ENCODE data around the gene PKN2. TPM values are rescaled to one million over a fixed set of nuclear protein-coding genes. Genes with fewer than 3 reads are reported as not detected.

Gene PKN2
- total RNA-seq (2021) (30.8 to 32.6 TPM (median 32.2 TPM) in 3 replicates), Bru-seq, nascent RNA (percentile 88 among the genes with signal in this experiment)
- long read RNA-seq, experiment 1, full-length matches to known transcripts: 104 of 167 reads
- long read RNA-seq, experiment 1, partial matches to known transcripts: 32 of 167 reads
- long read RNA-seq, experiment 1, other reads (novel, unspliced or antisense): 31 of 167 reads
- long read RNA-seq, experiment 2, full-length matches to known transcripts: 7 of 29 reads
- long read RNA-seq, experiment 2, partial matches to known transcripts: 6 of 29 reads
- long read RNA-seq, experiment 2, other reads (novel, unspliced or antisense): 16 of 29 reads
- long read RNA-seq, experiment 3, full-length matches to known transcripts: 1 of 4 reads
- long read RNA-seq, experiment 3, partial matches to known transcripts: 3 of 4 reads
- long read RNA-seq, experiment 3, other reads (novel, unspliced or antisense): 0 of 4 reads

GRCh38 chr1:88683541-88684481 is at the start of gene PKN2:
TSS of gene PKN2 (plus strand) at chr1:88684273. CDS start at chr1:88684581, 308 bp downstream.
- H3K4me1 Mint-ChIP-seq: peaks cover 13% of the 10 kb centered on the region

More at GRCh38 chr1:88683541-88684481, at the start of gene PKN2:
- H3K9me3 Mint-ChIP-seq: no peaks in the 10 kb centered on the region
- no peak for TF ChIP-seq EMX1 (CRISPR knock-in tag; IDR thresholded peaks at IDR 0.05)
- peak; percentile 88; the same call in 1 of the 2 replicates for TF ChIP-seq CBFB (CRISPR knock-in tag; IDR thresholded peaks at IDR 0.05; ENCODE audit: low read depth)
- TF ChIP-seq MAX (CRISPR knock-in tag; IDR thresholded peaks at IDR 0.05): peak; percentile 73; the same call in 1 of the 2 replicates
- TF ChIP-seq, protein P1, sequence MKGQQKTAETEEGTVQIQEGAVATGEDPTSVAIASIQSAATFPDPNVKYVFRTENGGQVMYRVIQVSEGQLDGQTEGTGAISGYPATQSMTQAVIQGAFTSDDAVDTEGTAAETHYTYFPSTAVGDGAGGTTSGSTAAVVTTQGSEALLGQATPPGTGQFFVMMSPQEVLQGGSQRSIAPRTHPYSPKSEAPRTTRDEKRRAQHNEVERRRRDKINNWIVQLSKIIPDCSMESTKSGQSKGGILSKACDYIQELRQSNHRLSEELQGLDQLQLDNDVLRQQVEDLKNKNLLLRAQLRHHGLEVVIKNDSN (CRISPR knock-in tag; IDR thresholded peaks at IDR 0.05): peak; percentile 99
- no peak for TF ChIP-seq ZNF263 (CRISPR knock-in tag; IDR thresholded peaks at IDR 0.05; ENCODE audit: low read depth)
- TF ChIP-seq CREM (CRISPR knock-in tag; IDR thresholded peaks at IDR 0.05): peak; percentile 97
- no peak for TF ChIP-seq HMGA2 (CRISPR knock-in tag; IDR thresholded peaks at IDR 0.05)
- peak; percentile 95 for TF ChIP-seq SP1 (CRISPR knock-in tag; conservative IDR thresholded peaks at IDR 0.05)
- peak; percentile 72 for TF ChIP-seq HMGXB4 (CRISPR knock-in tag; IDR thresholded peaks at IDR 0.05)
- TF ChIP-seq JAZF1 (CRISPR knock-in tag; IDR thresholded peaks at IDR 0.05): no peak
- peak; percentile 67; the same call in 1 of the 2 replicates for TF ChIP-seq GABPB1 (CRISPR knock-in tag; IDR thresholded peaks at IDR 0.05)
- no peak for TF ChIP-seq ATF2 (CRISPR knock-in tag; IDR thresholded peaks at IDR 0.05; ENCODE audit: borderline replicate concordance, low read depth)
- no peak for TF ChIP-seq IRF2 (CRISPR knock-in tag; IDR thresholded peaks at IDR 0.05; ENCODE audit: borderline replicate concordance, low read depth)
- 0 out of 2 replicates have a peak, but pooled peaks have one; percentile 79 for TF ChIP-seq CREB1 (CRISPR knock-in tag; IDR thresholded peaks at IDR 0.05)
- peak; percentile 56; the same call in 1 of the 2 replicates for TF ChIP-seq TP53 (CRISPR knock-in tag; IDR thresholded peaks at IDR 0.05)
- peak; percentile 54; the same call in 1 of the 2 replicates for TF ChIP-seq SMAD3 (CRISPR knock-in tag; IDR thresholded peaks at IDR 0.05; ENCODE audit: borderline replicate concordance)
- TF ChIP-seq NFYB (CRISPR knock-in tag; conservative IDR thresholded peaks at IDR 0.05; ENCODE audit: low read depth): peak; percentile 46; the same call in 1 of the 2 replicates
- no peak for TF ChIP-seq ZNF219 (CRISPR knock-in tag; IDR thresholded peaks at IDR 0.05; ENCODE audit: borderline replicate concordance)
- peak; percentile 92; the same call in 1 of the 2 replicates for TF ChIP-seq FOXK1 (CRISPR knock-in tag; IDR thresholded peaks at IDR 0.05)
- TF ChIP-seq ZNF232 (CRISPR knock-in tag; IDR thresholded peaks at IDR 0.05): peak; percentile 70
- TF ChIP-seq, protein P2, sequence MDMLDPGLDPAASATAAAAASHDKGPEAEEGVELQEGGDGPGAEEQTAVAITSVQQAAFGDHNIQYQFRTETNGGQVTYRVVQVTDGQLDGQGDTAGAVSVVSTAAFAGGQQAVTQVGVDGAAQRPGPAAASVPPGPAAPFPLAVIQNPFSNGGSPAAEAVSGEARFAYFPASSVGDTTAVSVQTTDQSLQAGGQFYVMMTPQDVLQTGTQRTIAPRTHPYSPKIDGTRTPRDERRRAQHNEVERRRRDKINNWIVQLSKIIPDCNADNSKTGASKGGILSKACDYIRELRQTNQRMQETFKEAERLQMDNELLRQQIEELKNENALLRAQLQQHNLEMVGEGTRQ (CRISPR knock-in tag; IDR thresholded peaks at IDR 0.05): peak; percentile 99
- TF ChIP-seq E2F5 (CRISPR knock-in tag; IDR thresholded peaks at IDR 0.05): peak; percentile 79; the same call in 1 of the 2 replicates
- TF ChIP-seq, protein P3, sequence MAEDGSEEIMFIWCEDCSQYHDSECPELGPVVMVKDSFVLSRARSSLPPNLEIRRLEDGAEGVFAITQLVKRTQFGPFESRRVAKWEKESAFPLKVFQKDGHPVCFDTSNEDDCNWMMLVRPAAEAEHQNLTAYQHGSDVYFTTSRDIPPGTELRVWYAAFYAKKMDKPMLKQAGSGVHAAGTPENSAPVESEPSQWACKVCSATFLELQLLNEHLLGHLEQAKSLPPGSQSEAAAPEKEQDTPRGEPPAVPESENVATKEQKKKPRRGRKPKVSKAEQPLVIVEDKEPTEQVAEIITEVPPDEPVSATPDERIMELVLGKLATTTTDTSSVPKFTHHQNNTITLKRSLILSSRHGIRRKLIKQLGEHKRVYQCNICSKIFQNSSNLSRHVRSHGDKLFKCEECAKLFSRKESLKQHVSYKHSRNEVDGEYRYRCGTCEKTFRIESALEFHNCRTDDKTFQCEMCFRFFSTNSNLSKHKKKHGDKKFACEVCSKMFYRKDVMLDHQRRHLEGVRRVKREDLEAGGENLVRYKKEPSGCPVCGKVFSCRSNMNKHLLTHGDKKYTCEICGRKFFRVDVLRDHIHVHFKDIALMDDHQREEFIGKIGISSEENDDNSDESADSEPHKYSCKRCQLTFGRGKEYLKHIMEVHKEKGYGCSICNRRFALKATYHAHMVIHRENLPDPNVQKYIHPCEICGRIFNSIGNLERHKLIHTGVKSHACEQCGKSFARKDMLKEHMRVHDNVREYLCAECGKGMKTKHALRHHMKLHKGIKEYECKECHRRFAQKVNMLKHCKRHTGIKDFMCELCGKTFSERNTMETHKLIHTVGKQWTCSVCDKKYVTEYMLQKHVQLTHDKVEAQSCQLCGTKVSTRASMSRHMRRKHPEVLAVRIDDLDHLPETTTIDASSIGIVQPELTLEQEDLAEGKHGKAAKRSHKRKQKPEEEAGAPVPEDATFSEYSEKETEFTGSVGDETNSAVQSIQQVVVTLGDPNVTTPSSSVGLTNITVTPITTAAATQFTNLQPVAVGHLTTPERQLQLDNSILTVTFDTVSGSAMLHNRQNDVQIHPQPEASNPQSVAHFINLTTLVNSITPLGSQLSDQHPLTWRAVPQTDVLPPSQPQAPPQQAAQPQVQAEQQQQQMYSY (CRISPR knock-in tag; IDR thresholded peaks at IDR 0.05): peak; percentile 76
- peak within 1 kb of the TSS; percentile 100 for H3K27ac Mint-ChIP-seq
- DNase-seq (ENCODE audit: low spot score) (peak; percentile 97), ATAC-seq (peak; percentile 95)
- ChIA-PET POLR2A (interaction anchor here (0.6 to 1.4 kb wide), 10 partner anchors 9 to 511 kb away, joined by 3 to 8 read pairs (median 4); partner anchors contain the start of gene GTF2B), CTCF (interaction anchor here (0.7 to 3.8 kb wide), 4 partner anchors 8 to 503 kb away, joined by 3 to 17 read pairs (median 4); no protein-coding TSS in a partner anchor)
- peak within 1 kb of the TSS; percentile 98 for H3K4me3 Mint-ChIP-seq
- H3K36me3 Mint-ChIP-seq: no peaks in the 10 kb centered on the region
- H3K27me3 Mint-ChIP-seq (ENCODE audit: low read depth): no peaks in the 10 kb centered on the region

Data from WTC11 (cell line).